ENCODE measurements around the gene HOXD1. TPM values are rescaled to one million over a fixed set of nuclear protein-coding genes. Genes with fewer than 3 reads are reported as not detected.

Gene HOXD1
- not detected for total RNA-seq

DNA sequence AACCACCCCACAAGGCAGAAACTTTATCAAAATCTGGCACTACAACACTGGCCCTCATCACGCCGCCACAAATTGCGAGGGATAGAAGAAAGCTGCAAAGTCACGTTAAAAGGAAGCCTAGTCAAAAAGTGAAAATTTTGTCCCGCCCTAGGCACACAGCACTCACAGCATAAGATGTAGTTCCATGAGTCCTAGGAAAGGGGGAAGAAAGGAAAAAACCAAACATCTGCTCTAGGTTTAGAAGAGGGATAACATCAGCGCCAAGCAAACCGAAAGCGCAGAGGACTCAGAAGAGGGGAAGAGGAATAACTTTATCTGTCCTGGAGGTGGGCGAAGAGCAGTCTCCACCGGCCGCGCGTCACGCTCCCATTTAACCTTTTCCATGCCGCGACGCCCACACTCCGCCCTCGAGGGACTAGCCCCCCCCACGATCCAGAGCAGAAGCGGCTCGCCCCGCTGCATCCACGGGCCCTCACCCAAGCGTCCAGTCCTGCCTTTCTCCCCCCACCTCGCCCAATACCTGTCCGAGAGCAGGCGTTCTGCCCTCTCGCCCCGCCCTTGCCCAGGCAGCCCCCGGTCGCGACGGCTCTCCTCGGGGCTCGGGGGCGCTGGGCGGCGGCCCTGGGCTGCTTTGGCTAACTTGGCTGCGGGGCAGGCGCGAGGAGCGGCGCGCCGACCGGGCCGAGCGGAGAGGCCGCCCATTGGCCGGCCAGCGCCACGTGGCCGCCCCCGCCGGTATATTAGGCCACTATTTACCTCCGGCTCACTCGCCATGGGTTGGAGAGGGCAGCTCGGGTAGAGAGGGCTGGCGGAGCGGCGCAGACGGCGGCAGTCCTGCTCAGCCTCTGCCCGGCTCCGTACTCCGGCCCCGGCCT is at the start of gene HOXD1:
HOXD1 (plus strand) TSS at position 770 of the 875 bp plus-strand sequence. CDS start 134 bp downstream, outside the sequence.
- no peak for DNase-seq (ENCODE audit: low spot score)
- ATAC-seq: peak; percentile 86

DNA sequence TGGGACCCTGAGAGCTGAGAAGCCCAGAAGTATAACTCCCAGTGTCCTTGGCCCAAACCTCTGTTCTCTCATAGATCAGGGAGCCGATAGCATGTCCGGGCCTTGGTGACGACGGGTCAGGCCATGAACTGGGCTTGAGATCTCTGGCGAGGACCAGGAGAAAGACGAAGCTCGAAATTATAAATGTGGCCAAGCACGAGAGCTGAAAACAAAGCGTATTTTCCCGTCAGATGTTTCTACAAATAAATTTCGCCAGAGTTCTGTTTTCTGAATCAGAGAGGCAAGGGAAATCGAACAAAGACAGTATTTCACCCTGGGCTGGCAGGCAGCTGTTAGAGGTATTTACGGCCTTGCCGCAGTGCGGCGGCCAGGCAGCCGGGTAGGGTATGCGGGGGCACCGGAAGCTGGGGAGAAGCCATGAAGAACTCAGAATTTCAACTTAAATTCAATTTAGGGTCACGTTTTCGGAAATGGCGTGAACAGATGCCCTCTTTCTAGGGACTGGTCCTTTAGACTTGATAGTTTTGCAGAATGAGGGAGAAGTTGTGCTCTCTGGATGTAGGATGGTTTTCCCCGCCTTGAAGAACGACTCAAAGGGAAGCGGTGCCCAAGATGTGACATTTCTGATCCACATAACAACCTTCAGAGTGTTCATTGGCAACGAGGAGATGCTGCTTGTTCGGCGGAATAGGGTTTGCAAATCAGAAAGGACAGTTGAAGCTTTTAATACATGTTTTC is 49.4 kb upstream of the HOXD1 start:
- no peak for DNase-seq (ENCODE audit: low spot score)
- no peak for ATAC-seq

DNA sequence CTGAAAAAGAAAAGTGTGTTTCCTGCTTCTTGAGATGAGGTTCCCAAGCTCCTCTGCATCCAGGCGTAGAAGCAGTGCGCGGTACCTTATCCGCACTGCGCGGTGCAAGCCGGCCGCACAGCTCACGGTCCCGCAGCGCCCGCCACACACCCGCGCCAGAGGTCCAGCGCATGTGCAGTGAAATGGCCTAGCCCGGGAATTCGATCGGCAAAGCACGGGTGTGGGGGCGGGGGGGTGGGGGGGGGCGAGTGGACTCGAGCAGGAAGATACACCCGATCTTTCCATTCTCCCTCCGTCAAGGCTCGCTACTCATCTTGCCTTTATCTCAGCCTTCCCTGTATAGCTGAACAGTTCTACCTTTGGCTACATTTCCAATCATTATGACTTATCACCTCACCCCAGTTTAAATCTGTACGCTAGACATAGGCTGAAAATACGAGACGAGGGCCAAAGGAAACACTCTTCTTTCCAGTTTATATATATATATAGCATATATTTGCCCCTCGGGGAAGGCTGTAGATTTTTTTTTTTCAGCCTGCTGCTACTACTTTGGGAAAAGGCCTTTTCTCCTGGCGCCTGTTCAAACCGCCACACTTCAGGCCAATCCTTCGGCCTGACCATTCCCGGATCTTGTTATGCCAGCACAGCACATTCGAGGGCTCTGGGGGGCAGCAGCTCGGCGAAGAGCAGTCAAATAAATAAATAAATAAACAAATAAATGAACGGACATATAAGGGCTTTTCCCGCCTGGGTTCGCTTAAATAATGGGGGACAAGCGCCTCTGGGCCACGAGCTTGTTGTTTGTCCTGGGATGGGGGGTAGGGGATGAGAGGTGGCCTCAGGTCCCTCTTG is 48.6 kb upstream of the HOXD1 start:
- ATAC-seq (no peak), DNase-seq (ENCODE audit: low spot score) (no peak)

DNA sequence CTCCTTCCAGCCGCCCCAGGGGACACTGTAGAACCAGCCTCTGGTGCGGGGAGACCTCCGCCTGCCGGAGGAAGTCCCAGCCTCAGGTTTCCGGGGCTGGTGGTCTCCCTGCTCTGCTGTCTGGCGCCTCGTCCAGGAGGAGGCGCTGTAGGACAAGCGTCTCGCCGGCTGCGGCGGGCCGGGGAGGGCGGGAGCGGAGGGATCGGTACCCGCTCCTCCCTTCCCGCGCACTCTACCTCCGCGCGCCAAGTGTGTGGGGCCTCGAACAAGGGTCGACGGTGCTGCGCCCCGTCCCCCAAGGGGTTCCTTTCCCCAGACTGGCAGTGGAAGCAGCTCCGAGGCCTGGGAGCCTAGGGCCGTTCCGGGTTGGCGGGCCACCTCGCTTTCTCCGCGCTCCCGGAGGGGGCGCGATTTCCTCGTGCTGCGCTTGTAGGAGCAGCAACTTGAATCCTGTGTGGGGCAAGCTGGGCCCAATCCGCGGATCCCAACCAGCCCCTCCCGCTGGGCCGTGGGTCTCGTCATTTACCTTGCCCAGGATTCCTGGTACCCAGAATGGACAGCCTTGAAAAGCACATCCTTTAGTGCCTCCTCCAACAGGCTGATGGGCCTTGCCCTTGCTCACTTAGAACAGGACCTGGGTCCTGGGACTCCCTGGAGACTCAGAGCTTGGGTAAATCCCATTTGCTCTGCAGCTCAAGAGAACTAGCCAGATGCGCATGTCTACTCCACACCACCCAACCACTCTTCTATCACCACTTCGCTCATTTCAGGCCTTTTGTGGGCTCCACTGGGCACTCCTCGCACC is 47.8 kb upstream of the HOXD1 start:
- ATAC-seq (peak; percentile 95), DNase-seq (ENCODE audit: low spot score) (peak; percentile 66)

DNA sequence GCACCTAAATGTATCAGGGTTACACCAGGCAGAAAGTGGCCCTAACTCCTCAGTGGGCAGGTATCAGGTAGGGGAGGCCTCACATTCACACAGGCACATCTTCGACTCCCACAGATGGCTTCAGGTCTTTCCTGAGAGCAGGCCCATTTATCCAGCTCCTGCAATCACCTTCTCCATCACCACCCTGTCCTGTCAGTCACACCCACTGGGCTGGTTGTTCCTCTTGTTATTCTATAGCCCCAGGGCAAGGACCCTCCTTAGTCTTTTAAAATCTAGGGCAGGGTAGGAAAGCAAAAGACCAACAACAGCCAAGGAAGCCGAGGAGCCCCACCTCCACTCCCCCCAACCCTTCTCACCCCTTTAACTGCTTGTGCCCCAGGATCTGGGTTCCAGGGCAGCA is 46.2 kb upstream of the HOXD1 start:
- no peak for DNase-seq (ENCODE audit: low spot score)

DNA sequence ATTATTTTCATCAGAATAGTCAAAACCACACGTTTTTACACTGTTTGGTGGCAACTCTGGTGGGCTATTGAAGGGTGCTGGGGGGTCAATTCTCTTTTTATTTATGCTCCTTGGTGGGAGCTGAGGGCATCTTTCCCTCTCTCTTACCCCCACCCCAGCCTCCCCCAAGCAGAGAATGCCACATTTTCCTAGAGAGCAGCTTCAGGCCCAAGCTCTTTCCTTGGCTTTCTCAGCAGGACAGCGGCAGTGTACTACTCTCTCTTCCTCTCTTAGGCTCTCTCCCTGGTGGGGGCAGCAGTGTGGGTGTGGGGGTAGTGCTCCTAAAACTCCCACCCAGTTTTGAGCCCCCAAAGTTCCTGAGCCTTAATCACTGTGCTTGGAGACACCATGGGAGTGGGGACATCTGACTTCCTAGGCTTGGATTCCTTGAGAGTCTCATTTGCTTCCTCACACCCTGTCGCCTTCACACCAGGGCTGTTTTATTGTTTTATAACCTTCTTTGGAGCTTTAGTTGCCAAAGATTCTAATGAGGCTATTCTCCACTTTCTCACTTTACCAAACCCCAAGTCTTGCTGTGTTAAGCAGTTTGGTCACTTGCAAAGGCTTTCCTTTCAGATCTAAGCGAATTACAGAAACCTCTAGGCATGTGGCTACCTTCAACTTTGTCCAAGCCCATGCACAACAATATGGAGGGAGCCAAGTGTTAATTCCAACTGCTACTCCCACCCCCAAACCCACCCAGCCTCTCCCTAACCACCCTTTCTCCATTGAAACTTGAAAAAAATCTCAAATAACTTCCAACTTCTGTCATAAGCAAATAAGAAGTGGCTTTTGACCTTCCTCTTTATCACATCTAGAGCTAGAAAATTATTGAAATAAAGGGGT is 43.1 kb upstream of the HOXD1 start:
- DNase-seq (ENCODE audit: low spot score) (no peak), ATAC-seq (no peak)

More for the DNA sequence above, 46.2 kb upstream of the HOXD1 start:
- ATAC-seq: no peak

DNA sequence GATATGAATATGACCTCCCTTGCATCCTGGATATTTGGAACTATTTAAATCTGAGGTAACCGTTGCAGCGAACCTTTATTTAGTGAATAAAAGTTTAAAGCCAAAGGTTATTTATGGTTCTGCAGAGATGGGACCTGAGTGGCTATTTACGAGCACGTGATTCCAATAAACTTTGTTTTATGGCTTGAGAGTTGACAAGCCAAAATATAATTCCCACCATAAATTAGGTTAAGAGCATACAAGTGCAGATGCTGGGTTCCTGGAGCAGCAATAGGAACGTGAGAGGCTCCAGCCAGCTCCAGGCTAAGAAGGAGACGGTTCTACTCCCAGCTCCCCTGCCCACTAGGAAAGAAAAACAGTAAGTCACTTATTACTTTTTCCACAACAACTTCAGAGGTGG is 42.4 kb upstream of the HOXD1 start:
- no peak for ATAC-seq

DNA sequence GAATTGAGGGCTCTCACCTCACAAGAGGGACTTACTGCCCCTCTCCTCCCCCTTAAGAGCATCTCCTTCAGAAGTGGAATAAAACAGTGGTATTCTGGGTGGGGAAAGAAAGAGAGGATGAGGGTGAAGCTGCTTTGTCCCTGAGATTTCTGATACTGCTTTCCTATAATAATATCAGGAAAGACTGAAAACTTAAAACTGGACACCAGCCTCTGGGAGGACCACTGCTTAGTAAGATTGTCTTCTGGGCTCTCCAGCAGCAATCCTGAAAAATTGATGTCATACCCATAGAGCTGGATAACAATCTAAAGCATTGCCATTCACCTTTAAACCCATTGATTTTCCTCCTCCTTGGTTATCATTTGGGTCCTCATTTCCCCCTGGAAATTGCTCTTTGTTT is 41.8 kb upstream of the HOXD1 start:
- ATAC-seq (no peak), DNase-seq (ENCODE audit: low spot score) (no peak)

More for the DNA sequence above, 42.4 kb upstream of the HOXD1 start:
- no peak for DNase-seq (ENCODE audit: low spot score)

DNA sequence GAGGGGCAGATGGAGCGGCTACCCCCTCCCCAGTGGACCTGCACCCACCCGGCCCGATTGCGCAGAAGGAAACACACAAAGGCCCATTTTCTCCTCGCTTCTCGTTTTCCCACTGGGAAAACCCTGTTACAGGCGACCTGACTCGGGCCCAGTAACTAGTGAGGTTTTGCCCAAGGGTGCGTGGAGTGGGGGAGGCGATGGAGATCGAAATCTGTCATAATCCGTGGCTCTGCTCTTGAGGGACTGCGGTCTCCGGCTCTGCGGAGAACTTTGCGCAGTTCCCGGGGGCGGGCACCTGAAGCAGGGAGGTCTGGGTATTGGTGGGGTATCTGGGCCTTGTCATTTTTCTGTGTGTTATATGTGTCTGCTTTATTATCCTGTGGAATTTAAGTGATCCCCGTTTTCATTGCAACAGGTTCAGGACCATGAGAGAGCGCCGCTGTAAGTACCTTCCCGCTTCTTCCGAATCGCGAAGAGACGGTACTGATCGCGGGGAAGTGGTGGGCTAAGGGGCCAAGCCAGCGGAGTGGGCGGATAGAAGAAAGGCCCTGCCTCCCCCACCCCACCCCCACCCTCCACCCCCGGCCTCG is 41.2 kb upstream of the HOXD1 start:
- ATAC-seq: no peak
- DNase-seq (ENCODE audit: low spot score): no peak

DNA sequence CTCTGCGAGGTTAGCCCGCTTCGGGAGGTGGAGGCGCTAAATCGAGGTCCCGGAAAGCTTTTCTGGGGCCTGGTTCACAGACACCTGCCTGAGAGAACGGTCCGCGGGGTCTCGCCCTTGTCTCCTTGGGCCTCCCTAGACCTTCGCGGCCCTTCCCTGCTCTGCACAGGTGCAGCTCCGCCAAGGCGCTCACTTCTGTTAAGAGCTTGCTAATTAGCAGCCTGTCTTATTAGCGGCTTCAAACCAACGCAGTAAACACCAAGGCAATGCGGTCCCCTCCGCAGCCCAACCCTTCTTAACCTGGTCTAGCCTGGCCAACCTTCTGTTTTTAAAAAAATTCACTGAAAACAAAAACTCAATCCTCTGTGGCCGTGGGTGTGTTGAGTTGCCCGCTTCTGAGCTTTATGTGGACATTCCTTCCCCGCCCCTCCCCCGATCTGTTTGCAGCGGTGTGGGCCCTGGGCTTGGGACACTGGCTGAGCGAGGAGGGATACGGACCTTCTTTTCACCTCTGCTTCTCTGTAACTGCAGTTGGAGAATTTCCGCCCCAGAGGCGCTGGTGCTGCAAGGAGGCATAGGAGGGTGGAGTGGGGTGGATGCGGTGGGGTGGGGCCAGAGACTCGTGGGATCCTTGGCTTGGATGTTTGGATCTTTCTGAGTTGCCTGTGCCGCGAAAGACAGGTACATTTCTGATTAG is 40.5 kb upstream of the HOXD1 start:
- DNase-seq (ENCODE audit: low spot score) (no peak), ATAC-seq (no peak)

DNA sequence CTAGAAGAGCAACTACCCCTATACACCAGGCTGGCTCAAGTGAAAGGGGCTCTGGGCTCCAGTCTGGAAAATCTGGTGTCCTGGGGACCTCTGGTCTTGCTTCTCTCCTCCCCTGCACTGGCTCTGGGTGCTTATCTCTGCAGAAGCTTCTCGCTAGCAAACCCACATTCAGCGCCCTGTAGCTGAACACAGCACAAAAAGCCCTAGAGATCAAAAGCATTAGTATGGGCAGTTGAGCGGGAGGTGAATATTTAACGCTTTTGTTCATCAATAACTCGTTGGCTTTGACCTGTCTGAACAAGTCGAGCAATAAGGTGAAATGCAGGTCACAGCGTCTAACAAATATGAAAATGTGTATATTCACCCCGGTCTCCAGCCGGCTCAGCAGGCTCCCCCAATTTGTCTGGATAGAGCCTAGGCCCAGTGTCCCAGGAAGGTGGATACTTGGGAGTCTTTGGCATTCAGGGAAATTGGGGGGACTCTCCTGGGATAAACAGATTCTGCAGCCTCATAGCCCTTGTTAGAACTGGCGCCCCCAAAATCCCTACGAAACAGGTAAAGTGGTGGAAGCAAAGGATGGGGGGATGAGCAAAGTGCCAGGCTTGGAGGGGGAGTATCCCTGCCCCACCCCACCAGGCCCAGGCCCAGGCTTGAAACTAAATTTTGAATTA is 39.6 kb upstream of the HOXD1 start:
- DNase-seq (ENCODE audit: low spot score) (no peak), ATAC-seq (no peak)

DNA sequence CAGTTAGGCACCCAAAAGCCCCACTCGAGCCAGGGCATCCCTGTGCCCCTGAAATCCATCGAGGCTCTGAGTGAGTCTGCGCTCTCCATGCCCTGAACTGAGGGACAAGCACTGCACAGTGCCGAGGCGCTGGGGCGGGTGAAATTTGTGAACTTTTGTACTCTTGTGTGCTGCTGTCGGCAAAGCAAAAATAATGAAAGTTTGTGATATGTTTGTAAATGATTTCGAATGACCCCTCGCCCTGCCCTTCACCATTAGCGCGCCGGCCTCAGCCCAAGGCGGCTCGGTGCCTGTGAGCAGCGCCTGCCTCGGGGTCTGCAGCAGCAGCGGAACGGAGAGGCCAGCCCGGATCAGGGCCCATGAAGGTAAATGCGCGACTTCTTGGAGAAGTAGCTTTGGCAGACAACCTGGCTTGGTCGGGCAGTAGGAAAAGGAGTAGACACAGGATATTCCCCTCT is 39.0 kb upstream of the HOXD1 start:
- ATAC-seq (no peak), DNase-seq (ENCODE audit: low spot score) (no peak)

DNA sequence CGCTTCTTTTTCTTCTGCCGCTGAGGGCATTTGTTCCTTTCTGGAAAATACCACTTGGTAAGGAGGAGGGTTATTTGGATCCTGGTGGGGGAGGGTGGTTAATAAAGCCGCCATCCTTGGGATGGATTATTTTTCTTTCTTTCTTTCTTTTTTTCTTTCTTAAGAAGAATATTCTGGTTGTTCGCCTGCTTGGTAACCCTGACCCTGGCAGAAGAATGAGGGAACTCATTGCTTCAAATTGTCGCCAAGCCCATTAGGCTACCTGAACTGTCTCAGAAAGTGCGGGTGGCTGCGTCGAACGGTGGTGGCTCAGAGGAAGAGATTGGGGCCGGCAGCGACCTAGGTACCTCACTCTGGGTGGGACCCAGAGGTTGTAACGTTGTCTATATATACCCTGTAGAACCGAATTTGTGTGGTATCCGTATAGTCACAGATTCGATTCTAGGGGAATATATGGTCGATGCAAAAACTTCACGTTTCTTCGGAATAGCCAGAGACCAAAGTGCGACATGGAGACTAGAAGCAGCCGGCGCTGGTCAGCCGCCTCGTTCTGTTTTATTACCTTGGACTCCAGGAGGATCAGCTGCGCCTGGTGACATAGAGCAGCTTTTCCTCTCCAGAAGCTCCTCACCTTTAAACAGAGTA is 38.4 kb upstream of the HOXD1 start:
- ATAC-seq: no peak
- no peak for DNase-seq (ENCODE audit: low spot score)

DNA sequence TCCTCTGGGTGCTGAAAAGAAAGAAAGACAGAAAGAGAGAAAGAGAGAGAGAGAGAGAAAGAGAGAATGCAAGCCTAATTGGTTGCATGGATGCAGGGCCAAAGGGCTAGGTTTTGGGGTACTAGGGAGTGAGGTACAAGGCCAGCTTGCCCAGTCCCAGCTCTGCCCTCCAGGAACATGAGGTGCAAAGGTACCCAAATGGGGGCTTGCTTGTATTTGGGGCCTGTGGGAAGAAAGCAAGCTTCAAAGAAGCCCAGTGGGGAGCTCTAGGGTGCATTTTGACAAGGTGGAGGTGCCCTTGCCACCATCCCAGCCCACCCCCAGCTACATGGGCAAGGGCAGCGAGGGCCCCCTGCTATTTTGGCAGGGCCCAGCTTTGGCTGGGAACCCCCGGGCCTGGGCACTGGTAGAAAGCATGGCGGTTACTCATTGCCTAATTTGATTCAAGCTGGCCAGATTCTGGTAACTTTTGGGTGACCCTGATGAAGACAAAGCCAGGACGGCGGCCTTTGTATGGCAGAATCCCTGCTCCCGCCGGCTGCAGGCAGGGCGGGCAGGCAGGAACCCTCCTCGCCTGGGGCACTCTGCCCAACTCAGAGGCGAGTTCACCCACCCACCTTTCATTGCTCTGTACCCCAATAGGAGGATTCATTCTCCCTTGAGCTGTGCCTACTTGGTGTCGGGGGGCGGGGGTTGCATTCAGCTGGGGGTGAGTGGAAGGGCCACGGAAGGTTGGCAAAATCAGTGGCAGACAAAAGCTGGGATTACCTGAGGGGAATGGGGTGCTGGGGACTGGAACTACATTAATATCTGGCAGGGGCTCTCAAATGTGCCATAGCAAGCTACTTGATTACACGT is 37.7 kb upstream of the HOXD1 start:
- ATAC-seq (no peak), DNase-seq (ENCODE audit: low spot score) (no peak)

DNA sequence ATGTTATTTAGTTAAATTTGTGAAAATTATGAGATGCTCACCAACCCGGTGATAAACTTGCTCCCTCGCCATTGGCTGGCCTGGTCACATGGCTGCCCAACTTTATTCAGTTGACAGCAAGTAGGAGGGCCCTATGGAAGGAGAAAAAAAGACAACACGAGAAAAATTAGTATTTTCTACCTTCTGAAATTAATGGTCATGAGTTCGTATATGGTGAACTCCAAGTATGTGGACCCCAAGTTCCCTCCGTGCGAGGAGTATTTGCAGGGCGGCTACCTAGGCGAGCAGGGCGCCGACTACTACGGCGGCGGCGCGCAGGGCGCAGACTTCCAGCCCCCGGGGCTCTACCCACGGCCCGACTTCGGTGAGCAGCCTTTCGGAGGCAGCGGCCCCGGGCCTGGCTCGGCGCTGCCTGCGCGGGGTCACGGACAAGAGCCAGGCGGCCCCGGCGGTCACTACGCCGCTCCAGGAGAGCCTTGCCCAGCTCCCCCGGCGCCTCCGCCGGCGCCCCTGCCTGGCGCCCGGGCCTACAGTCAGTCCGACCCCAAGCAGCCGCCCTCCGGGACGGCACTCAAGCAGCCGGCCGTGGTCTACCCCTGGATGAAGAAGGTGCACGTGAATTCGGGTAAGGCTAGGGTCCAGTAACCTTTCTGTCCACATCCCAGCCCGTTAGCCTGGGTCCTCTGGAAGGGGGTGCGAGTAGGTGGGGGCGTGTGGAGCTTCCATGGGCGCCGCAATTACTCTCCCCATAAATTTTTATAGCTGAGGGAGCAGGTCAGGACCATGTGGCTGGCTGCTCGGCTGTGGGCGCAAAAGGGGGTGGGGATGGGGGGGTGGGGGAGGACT is 36.8 kb upstream of the HOXD1 start, which contains the start of gene HOXD4:
HOXD4 (plus strand) TSS at position 109 of the 846 bp plus-strand sequence; CDS start at position 193, 84 bp downstream.
- DNase-seq (ENCODE audit: low spot score) (no peak), ATAC-seq (no peak)
